Activated CD4-positive, alpha-beta memory T cell treated with anti-CD3 and anti-CD28 coated beads, Interleukin-2, amount 10 ng/mL, durations not matched to agents 7 days and 5 days (primary cell): ENCODE data around the gene PRC1. TPM values are rescaled to one million over a fixed set of nuclear protein-coding genes. Genes with fewer than 3 reads are reported as not detected.
"Not testable (repeated sequence)": the region's sequence is repeated elsewhere in the genome, so short reads cannot be mapped to it uniquely, and the experiment has no call there.

Source experiments
- CTCF ChIA-PET: fragments of 350-600 bp; sonication (Branson Sonifier 250); formaldehyde crosslinking; loops from one replicate; lab custom pipeline; 2021; ENCODE audit warnings: antibody characterized with exemption, inconsistent platforms; lab: Charles Lee
- POLR2A ChIA-PET: fragments of 350-600 bp; sonication (Branson Sonifier 250); formaldehyde crosslinking; loops from one replicate; lab custom pipeline; 2021; ENCODE audit warnings: antibody characterized with exemption; lab: Charles Lee
- DNase-seq: peaks from one replicate; pipeline ENCODE4 v3.0.0-alpha.2; 2020
- H3K27ac Mint-ChIP-seq: one replicate; pipeline ENCODE4 v1.8.0; 2021; ENCODE audit warnings: mild to moderate bottlenecking, mixed read lengths
- H3K27me3 Mint-ChIP-seq: one replicate; pipeline ENCODE4 v1.8.0; 2021; ENCODE audit warnings: mixed read lengths
- H3K36me3 Mint-ChIP-seq: one replicate; pipeline ENCODE4 v1.8.0; 2021; ENCODE audit warnings: low read depth, mixed read lengths
- H3K4me1 Mint-ChIP-seq: one replicate; pipeline ENCODE4 v1.8.0; 2021; ENCODE audit warnings: mixed read lengths
- H3K4me3 Mint-ChIP-seq: one replicate; pipeline ENCODE4 v1.8.0; 2021; ENCODE audit warnings: mild to moderate bottlenecking, mixed read lengths
- H3K9me3 Mint-ChIP-seq: one replicate; pipeline ENCODE4 v1.8.0; 2021; ENCODE audit warnings: mixed read lengths
- total RNA-seq, 2 experiments: library from RNA; stranded (reverse); gene quantifications; one replicate each; pipeline ENCODE4 v1.2.3, GENCODE V29; 2021

The PRC1 gene
- total RNA-seq, 2 experiments from 2014 or later = 158 to 167 TPM

- no peak for DNase-seq
- peak overlapping the region; percentile 89 for H3K4me3 Mint-ChIP-seq
- H3K9me3 Mint-ChIP-seq = no peaks in the 10 kb centered on the region
- ChIA-PET CTCF (interaction anchor here (0.7 to 4.8 kb wide), 6 partner anchors 11 to 89 kb away, joined by 3 to 23 read pairs (median 8); partner anchors contain the start of genes HDDC3 and UNC45A), POLR2A (interaction anchor here (1.2 to 2.5 kb wide), 9 partner anchors 8 to 67 kb away, joined by 3 to 20 read pairs (median 4); partner anchors contain the start of genes PRC1 and RCCD1)
- peak overlapping the region; percentile 85 for H3K27ac Mint-ChIP-seq
- no peaks in the 10 kb centered on the region for H3K27me3 Mint-ChIP-seq
- peaks cover 25% of the 10 kb centered on the region for H3K36me3 Mint-ChIP-seq
- peaks cover 50% of the 10 kb centered on the region for H3K4me1 Mint-ChIP-seq
Observed at GRCh38 chr15:91021516-91022074, 27.3 kb upstream of the PRC1 start.

GRCh38 chr15:91018158-91018557 is 23.8 kb upstream of the PRC1 start:
- POLR2A ChIA-PET = no interaction called here
- Mint-ChIP-seq H3K4me1 (peaks cover 50% of the 10 kb centered on the region), H3K9me3 (no peaks in the 10 kb centered on the region), H3K36me3 (peaks cover 43% of the 10 kb centered on the region), H3K4me3 (no peak overlapping the region), H3K27me3 (no peaks in the 10 kb centered on the region), H3K27ac (no peak overlapping the region)
- CTCF ChIA-PET = interaction anchor here (0.6 to 1.2 kb wide), 2 partner anchors 7 to 16 kb away, joined by 3 read pairs; no protein-coding TSS in a partner anchor
- no peak for DNase-seq

GRCh38 chr15:91017716-91018115 is 23.4 kb upstream of the PRC1 start:
- no peak overlapping the region for H3K4me3 Mint-ChIP-seq
- ChIA-PET POLR2A (no interaction called here), CTCF (interaction anchor here (0.6 to 1.5 kb wide), 3 partner anchors 8 to 16 kb away, joined by 3 to 5 read pairs (median 3); no protein-coding TSS in a partner anchor)
- H3K27ac Mint-ChIP-seq = no peak overlapping the region
- H3K9me3 Mint-ChIP-seq = no peaks in the 10 kb centered on the region
- H3K36me3 Mint-ChIP-seq = peaks cover 47% of the 10 kb centered on the region
- no peak for DNase-seq
- H3K27me3 Mint-ChIP-seq = no peaks in the 10 kb centered on the region
- H3K4me1 Mint-ChIP-seq = peaks cover 46% of the 10 kb centered on the region

- Mint-ChIP-seq H3K36me3 (peaks cover 51% of the 10 kb centered on the region), H3K4me1 (peaks cover 18% of the 10 kb centered on the region)
- DNase-seq, H3K9me3 Mint-ChIP-seq, H3K4me3 Mint-ChIP-seq, CTCF ChIA-PET, H3K27me3 Mint-ChIP-seq, H3K27ac Mint-ChIP-seq: not testable (repeated sequence)
- POLR2A ChIA-PET = interaction anchor here (0.6 to 1.0 kb wide), 2 partner anchors 8 to 247 kb away, joined by 3 read pairs; partner anchors contain the start of gene VPS33B
Observed at GRCh38 chr15:91013701-91014100, 19.4 kb upstream of the PRC1 start.

- no peak overlapping the region for H3K4me3 Mint-ChIP-seq
- CTCF ChIA-PET = no interaction called here
- no peak overlapping the region for H3K27ac Mint-ChIP-seq
- DNase-seq = no peak
- no peaks in the 10 kb centered on the region for H3K9me3 Mint-ChIP-seq
- H3K27me3 Mint-ChIP-seq = no peaks in the 10 kb centered on the region
- peaks cover 56% of the 10 kb centered on the region for H3K36me3 Mint-ChIP-seq
- H3K4me1 Mint-ChIP-seq = no peaks in the 10 kb centered on the region
- POLR2A ChIA-PET = interaction anchor here (1.0 kb wide), 1 partner anchor 13 kb away, joined by 3 read pairs; the partner anchor contains the start of gene PRC1
Observed at GRCh38 chr15:91007266-91007665, 12.9 kb upstream of the PRC1 start.

- ChIA-PET CTCF (interaction anchor here (0.7 to 1.6 kb wide), 2 partner anchors 16 to 32 kb away, joined by 3 read pairs; no protein-coding TSS in a partner anchor), POLR2A (interaction anchor here (1.1 kb wide), 1 partner anchor 44 kb away, joined by 3 read pairs; no protein-coding TSS in a partner anchor)
- Mint-ChIP-seq H3K9me3 (no peaks in the 10 kb centered on the region), H3K27ac (no peak overlapping the region), H3K27me3 (no peaks in the 10 kb centered on the region), H3K36me3 (peaks cover 61% of the 10 kb centered on the region), H3K4me1 (peaks cover 4% of the 10 kb centered on the region), H3K4me3 (no peak overlapping the region)
- no peak for DNase-seq
Observed at GRCh38 chr15:91001209-91001608, 6.9 kb upstream of the PRC1 start.

GRCh38 chr15:90998737-90999136 is 4.4 kb upstream of the PRC1 start:
- H3K36me3 Mint-ChIP-seq = peaks cover 54% of the 10 kb centered on the region
- POLR2A ChIA-PET = no interaction called here

GRCh38 chr15:90994059-90994416 is 297 bp downstream of the PRC1 start:
- H3K36me3 Mint-ChIP-seq = peaks cover 49% of the 10 kb centered on the region
- H3K4me3 Mint-ChIP-seq = peak overlapping the region; percentile 100
- POLR2A ChIA-PET = interaction anchor here (0.7 to 3.1 kb wide), 16 partner anchors 8 to 756 kb away, joined by 3 to 31 read pairs (median 4); partner anchors contain the start of genes HDDC3, RCCD1 and VPS33B
- H3K9me3 Mint-ChIP-seq = no peaks in the 10 kb centered on the region
- CTCF ChIA-PET = interaction anchor here (1.0 to 2.9 kb wide), 5 partner anchors 17 to 62 kb away, joined by 3 to 13 read pairs (median 4); partner anchors contain the start of genes HDDC3 and UNC45A
- peak overlapping the region; percentile 100 for H3K27ac Mint-ChIP-seq
- no peaks in the 10 kb centered on the region for H3K27me3 Mint-ChIP-seq
- DNase-seq = no peak
- H3K4me1 Mint-ChIP-seq = peaks cover 44% of the 10 kb centered on the region

More at GRCh38 chr15:90998737-90999136, 4.4 kb upstream of the PRC1 start:
- Mint-ChIP-seq H3K27ac (no peak overlapping the region), H3K4me3 (no peak overlapping the region), H3K9me3 (no peaks in the 10 kb centered on the region), H3K4me1 (peaks cover 16% of the 10 kb centered on the region), H3K27me3 (no peaks in the 10 kb centered on the region)
- CTCF ChIA-PET = no interaction called here
- no peak for DNase-seq

GRCh38 chr15:90991587-90992285 is 2.6 kb downstream of the PRC1 start:
- Mint-ChIP-seq H3K27ac (no peak overlapping the region), H3K9me3 (no peaks in the 10 kb centered on the region), H3K4me3 (peak overlapping the region; percentile 3), H3K36me3 (peaks cover 40% of the 10 kb centered on the region), H3K27me3 (no peaks in the 10 kb centered on the region), H3K4me1 (peaks cover 60% of the 10 kb centered on the region)
- no peak for DNase-seq
- POLR2A ChIA-PET = no interaction called here
- CTCF ChIA-PET = no interaction called here

GRCh38 chr15:90990446-90990845 is 3.9 kb downstream of the PRC1 start:
- peaks cover 61% of the 10 kb centered on the region for H3K4me1 Mint-ChIP-seq
- ChIA-PET POLR2A (interaction anchor here (1.1 kb wide), 1 partner anchor 55 kb away, joined by 3 read pairs; the partner anchor contains the start of gene UNC45A), CTCF (interaction anchor here (1.0 to 1.5 kb wide), 2 partner anchors 32 to 43 kb away, joined by 3 read pairs; partner anchors contain the start of gene VPS33B)
- H3K9me3 Mint-ChIP-seq = no peaks in the 10 kb centered on the region
- peaks cover 47% of the 10 kb centered on the region for H3K36me3 Mint-ChIP-seq
- no peak overlapping the region for H3K4me3 Mint-ChIP-seq
- H3K27me3 Mint-ChIP-seq = no peaks in the 10 kb centered on the region
- H3K27ac Mint-ChIP-seq = no peak overlapping the region
- no peak for DNase-seq

GRCh38 chr15:90989040-90989768 is 5.1 kb downstream of the PRC1 start:
- DNase-seq = no peak
- ChIA-PET CTCF (interaction anchor here (0.9 to 1.5 kb wide), 2 partner anchors 33 to 44 kb away, joined by 3 read pairs; partner anchors contain the start of gene VPS33B), POLR2A (interaction anchor here (1.1 kb wide), 1 partner anchor 10 kb away, joined by 4 read pairs; no protein-coding TSS in a partner anchor)
- Mint-ChIP-seq H3K27ac (peak overlapping the region; percentile 52), H3K4me3 (peak overlapping the region; percentile 32), H3K27me3 (no peaks in the 10 kb centered on the region), H3K9me3 (no peaks in the 10 kb centered on the region), H3K36me3 (peaks cover 48% of the 10 kb centered on the region), H3K4me1 (peaks cover 61% of the 10 kb centered on the region)

- Mint-ChIP-seq H3K27me3 (no peaks in the 10 kb centered on the region), H3K9me3 (no peaks in the 10 kb centered on the region), H3K27ac (peak overlapping the region; percentile 52), H3K4me3 (peak overlapping the region; percentile 32), H3K4me1 (peaks cover 67% of the 10 kb centered on the region), H3K36me3 (peaks cover 53% of the 10 kb centered on the region)
- ChIA-PET CTCF (interaction anchor here (0.9 to 2.5 kb wide), 4 partner anchors 11 to 55 kb away, joined by 3 to 16 read pairs (median 10); partner anchors contain the start of gene HDDC3), POLR2A (interaction anchor here (1.1 kb wide), 1 partner anchor 9 kb away, joined by 4 read pairs; no protein-coding TSS in a partner anchor)
- no peak for DNase-seq
Observed at GRCh38 chr15:90988296-90988695, 6.0 kb downstream of the PRC1 start.
